Calu3 (cell line): ENCODE measurements around the gene ADA. TPM values are rescaled to one million over a fixed set of nuclear protein-coding genes. Genes with fewer than 3 reads are reported as not detected.

Source experiments
- BruUV-seq: library from RNA; stranded (reverse); fragments of 400-500 nt; replicated peaks from 2 replicates; lab custom pipeline; 2021; lab: Mats Ljungman, UMichigan
- CTCF ChIA-PET: fragments of 300-600 bp; sonication (Branson Sonifier 250); formaldehyde crosslinking; loops from one replicate; lab custom pipeline; 2022; ENCODE audit warnings: antibody characterized with exemption; lab: Charles Lee
- DNase-seq: peaks from one replicate; pipeline ENCODE4 v3.0.0; 2022
- H3K27ac Mint-ChIP-seq: one replicate; pipeline ENCODE4 v1.8.0; 2022; ENCODE audit warnings: mixed read lengths; ENCODE audit not compliant: unreplicated experiment
- H3K27me3 Mint-ChIP-seq: one replicate; pipeline ENCODE4 v1.8.0; 2022; ENCODE audit warnings: mixed read lengths; ENCODE audit not compliant: unreplicated experiment
- H3K36me3 Mint-ChIP-seq: one replicate; pipeline ENCODE4 v1.8.0; 2022; ENCODE audit warnings: mild to moderate bottlenecking, moderate library complexity, mixed read lengths; ENCODE audit not compliant: insufficient read depth, unreplicated experiment
- H3K4me1 Mint-ChIP-seq: one replicate; pipeline ENCODE4 v1.8.0; 2022; ENCODE audit warnings: mild to moderate bottlenecking, low read depth, mixed read lengths; ENCODE audit not compliant: unreplicated experiment
- H3K4me3 Mint-ChIP-seq: one replicate; pipeline ENCODE4 v1.8.0; 2022; ENCODE audit warnings: mild to moderate bottlenecking, low read depth, moderate library complexity, mixed read lengths; ENCODE audit not compliant: unreplicated experiment
- H3K9me3 Mint-ChIP-seq: one replicate; pipeline ENCODE4 v1.8.0; 2022; ENCODE audit warnings: low read depth, mixed read lengths; ENCODE audit not compliant: unreplicated experiment
- CTCF ChIP-seq: fragments of 200-600 bp; IDR thresholded peaks from one replicate; pipeline ENCODE4 v1.8.0; 2022; ENCODE audit warnings: antibody characterized with exemption; ENCODE audit not compliant: unreplicated experiment
- intact Hi-C: fragments of 100-400 bp; cut with micrococcal nuclease; formaldehyde crosslinking; loops from one replicate; pipeline ENCODE4 v1.10.0; 2022; ENCODE audit not compliant: unreplicated experiment
- total RNA-seq: library from RNA; stranded (reverse); gene quantifications from 2 replicates; pipeline ENCODE4 v1.2.3, GENCODE V29; 2022

The ADA gene
- total RNA-seq, 1 experiment from 2014 or later = 7.5 TPM

GRCh38 chr20:44629017-44629385, 22.5 kb downstream of the ADA start:
- intact Hi-C loops = no loop called here
- no peak overlapping the region for H3K4me3 Mint-ChIP-seq
- TF ChIP-seq CTCF = no peak
- H3K27ac Mint-ChIP-seq = no peak overlapping the region
- no peak for DNase-seq
- CTCF ChIA-PET = interaction anchor here (1.3 kb wide), 1 partner anchor 18 kb away, joined by 3 read pairs; no protein-coding TSS in a partner anchor
- H3K9me3 Mint-ChIP-seq = no peaks in the 10 kb centered on the region
- H3K27me3 Mint-ChIP-seq = peaks cover 12% of the 10 kb centered on the region
- no peaks in the 10 kb centered on the region for H3K4me1 Mint-ChIP-seq
- no TSS peak for BruUV-seq
- H3K36me3 Mint-ChIP-seq = no peaks in the 10 kb centered on the region

GRCh38 chr20:44627364-44628010, 24.0 kb downstream of the ADA start:
- DNase-seq = no peak
- CTCF ChIA-PET = interaction anchor here (0.6 kb wide), 1 partner anchor 26 kb away, joined by 3 read pairs; no protein-coding TSS in a partner anchor
- intact Hi-C loops = no loop called here
- Mint-ChIP-seq H3K4me1 (no peaks in the 10 kb centered on the region), H3K27ac (no peak overlapping the region), H3K36me3 (no peaks in the 10 kb centered on the region), H3K4me3 (no peak overlapping the region), H3K9me3 (no peaks in the 10 kb centered on the region), H3K27me3 (peaks cover 12% of the 10 kb centered on the region)
- no peak for TF ChIP-seq CTCF
- no TSS peak for BruUV-seq

- no peak overlapping the region for H3K27ac Mint-ChIP-seq
- no peaks in the 10 kb centered on the region for H3K4me1 Mint-ChIP-seq
- no peak for DNase-seq
- H3K4me3 Mint-ChIP-seq = no peak overlapping the region
- H3K9me3 Mint-ChIP-seq = no peaks in the 10 kb centered on the region
- H3K27me3 Mint-ChIP-seq = peaks cover 5% of the 10 kb centered on the region
- BruUV-seq = no TSS peak
- intact Hi-C loops = no loop called here
- CTCF ChIA-PET = interaction anchor here (0.5 kb wide), 1 partner anchor 1811 kb away, joined by 4 read pairs; no protein-coding TSS in a partner anchor
- H3K36me3 Mint-ChIP-seq = no peaks in the 10 kb centered on the region
- no peak for TF ChIP-seq CTCF
Observed at GRCh38 chr20:44626278-44626677, 25.2 kb downstream of the ADA start.

GRCh38 chr20:44625361-44625760, 26.1 kb downstream of the ADA start:
- no peaks in the 10 kb centered on the region for H3K9me3 Mint-ChIP-seq
- H3K4me1 Mint-ChIP-seq = no peaks in the 10 kb centered on the region
- H3K27me3 Mint-ChIP-seq = no peaks in the 10 kb centered on the region
- intact Hi-C loops = no loop called here
- DNase-seq = no peak
- no peak for TF ChIP-seq CTCF
- H3K27ac Mint-ChIP-seq = no peak overlapping the region
- CTCF ChIA-PET = no interaction called here
- no peak overlapping the region for H3K4me3 Mint-ChIP-seq
- BruUV-seq = no TSS peak
- no peaks in the 10 kb centered on the region for H3K36me3 Mint-ChIP-seq
